Neuronal stem cell (in vitro differentiated cells): ENCODE measurements around the gene OR6N1.
A peak's percentile ranks its signal among the peaks of the same experiment; 100 is the strongest.

ENCODE experiments used
- DNase-seq: peaks from one replicate; pipeline ENCODE4 v3.0.0-alpha.2; 2013; ENCODE audit warnings: low spot score
- H2AFZ ChIP-seq: one replicate; pipeline ENCODE4 v1.6.1; 2013; ENCODE audit warnings: mild to moderate bottlenecking, low read length, inconsistent platforms
- H2AK5ac ChIP-seq: 2 replicates; pipeline ENCODE4 v1.6.1; 2013; ENCODE audit warnings: low read depth, mild to moderate bottlenecking, inconsistent platforms, low read length, moderate library complexity, mixed read lengths
- H2BK120ac ChIP-seq: 2 replicates; pipeline ENCODE4 v1.6.1; 2013; ENCODE audit warnings: low read depth, mild to moderate bottlenecking, inconsistent platforms, low read length, moderate library complexity, mixed read lengths
- H2BK12ac ChIP-seq: one replicate; pipeline ENCODE4 v1.6.1; 2013; ENCODE audit warnings: low read length, inconsistent platforms
- H2BK15ac ChIP-seq: 2 replicates; pipeline ENCODE4 v1.6.1; 2013; ENCODE audit warnings: mild to moderate bottlenecking, low read length, inconsistent platforms, mixed read lengths
- H2BK5ac ChIP-seq: one replicate; pipeline ENCODE4 v1.6.1; 2013; ENCODE audit warnings: inconsistent platforms, mild to moderate bottlenecking, low read length, moderate library complexity
- H3K14ac ChIP-seq: one replicate; pipeline ENCODE4 v1.6.1; 2013; ENCODE audit warnings: low read length, inconsistent platforms
- H3K18ac ChIP-seq: 2 replicates; pipeline ENCODE4 v1.6.1; 2013; ENCODE audit warnings: low read length, inconsistent platforms
- H3K23ac ChIP-seq: 2 replicates; pipeline ENCODE4 v1.6.1; 2013; ENCODE audit warnings: low read depth, mild to moderate bottlenecking, mixed read lengths, low read length, inconsistent platforms; ENCODE audit not compliant: poor library complexity
- H3K27ac ChIP-seq: replicated peaks from 3 replicates; pipeline ENCODE4 v1.5.1; 2013; ENCODE audit warnings: low read length, inconsistent platforms
- H3K27me3 ChIP-seq, 3 experiments: 2 replicates each; pipeline ENCODE4 v1.6.1; 2013; ENCODE audit warnings: low read length in 3 of 3, mild to moderate bottlenecking in 2 of 3, inconsistent platforms in 1 of 3, low read depth in 1 of 3, mixed read lengths in 1 of 3, moderate library complexity in 1 of 3; ENCODE audit not compliant: control insufficient read depth in 3 of 3, insufficient read depth in 3 of 3
- H3K36me3 ChIP-seq, 2 donors: replicated peaks in 1 of 2; 2 replicates each; pipeline ENCODE4 v1.6.1; 2013; ENCODE audit warnings: low read length in 2 of 2; ENCODE audit not compliant: control insufficient read depth in 2 of 2, insufficient read depth in 2 of 2
- H3K4ac ChIP-seq: 2 replicates; pipeline ENCODE4 v1.6.1; 2013; ENCODE audit warnings: inconsistent platforms, mild to moderate bottlenecking, low read length, moderate library complexity
- H3K4me1 ChIP-seq, 2 donors: 1 replicate in 1 of 2; 2 replicates in 1 of 2; pipeline ENCODE4 v1.6.1; 2013; ENCODE audit warnings: low read length in 2 of 2, low read depth in 1 of 2; ENCODE audit not compliant: control insufficient read depth in 2 of 2, insufficient read depth in 1 of 2
- H3K4me2 ChIP-seq: one replicate; pipeline ENCODE4 v1.6.1; 2013; ENCODE audit warnings: mild to moderate bottlenecking, low read length, inconsistent platforms; ENCODE audit not compliant: insufficient read depth, poor library complexity, severe bottlenecking
- H3K4me3 ChIP-seq, 2 donors: 2 replicates each; pipeline ENCODE4 v1.5.1; 2013; ENCODE audit warnings: low read length in 2 of 2, mild to moderate bottlenecking in 2 of 2, inconsistent platforms in 1 of 2, moderate library complexity in 1 of 2
- H3K79me1 ChIP-seq: one replicate; pipeline ENCODE4 v1.6.1; 2013; ENCODE audit warnings: low read depth, mild to moderate bottlenecking, inconsistent platforms, low read length, moderate library complexity
- H3K9ac ChIP-seq: one replicate; pipeline ENCODE4 v1.6.1; 2013; ENCODE audit warnings: mild to moderate bottlenecking, low read depth, low read length, inconsistent platforms; ENCODE audit not compliant: poor library complexity
- H3K9me3 ChIP-seq, 2 donors: replicated peaks in 1 of 2; 2 replicates each; pipeline versions ENCODE3 to v1.6.1; 2013; ENCODE audit warnings: low read length in 2 of 2, mild to moderate bottlenecking in 2 of 2, inconsistent platforms in 1 of 2, low read depth in 1 of 2, mixed read lengths in 1 of 2, moderate library complexity in 1 of 2; ENCODE audit not compliant: control insufficient read depth in 2 of 2, insufficient read depth in 1 of 2
- H4K8ac ChIP-seq: one replicate; pipeline ENCODE4 v1.6.1; 2013; ENCODE audit warnings: low read depth, mild to moderate bottlenecking, inconsistent platforms, low read length, moderate library complexity
- H4K91ac ChIP-seq: one replicate; pipeline ENCODE4 v1.6.1; 2013; ENCODE audit warnings: low read length, low read depth, mild to moderate bottlenecking, inconsistent platforms; ENCODE audit not compliant: poor library complexity
- WGBS, 2 donors: extraction: QIAGEN DNeasy Blood & Tissue Kit; methylation state at CpG; one replicate each; pipeline ENCODE4 v1.1.7; 2013; ENCODE audit warnings: missing lambda C conversion rate in 2 of 2, mixed read lengths in 1 of 2; ENCODE audit not compliant: insufficient read length in 2 of 2, insufficient replicate concordance in 1 of 2; ENCODE audit errors: extremely low coverage in 2 of 2; 5-methylcytosine and 5-hydroxymethylcytosine counted together

The OR6N1 gene

DNA sequence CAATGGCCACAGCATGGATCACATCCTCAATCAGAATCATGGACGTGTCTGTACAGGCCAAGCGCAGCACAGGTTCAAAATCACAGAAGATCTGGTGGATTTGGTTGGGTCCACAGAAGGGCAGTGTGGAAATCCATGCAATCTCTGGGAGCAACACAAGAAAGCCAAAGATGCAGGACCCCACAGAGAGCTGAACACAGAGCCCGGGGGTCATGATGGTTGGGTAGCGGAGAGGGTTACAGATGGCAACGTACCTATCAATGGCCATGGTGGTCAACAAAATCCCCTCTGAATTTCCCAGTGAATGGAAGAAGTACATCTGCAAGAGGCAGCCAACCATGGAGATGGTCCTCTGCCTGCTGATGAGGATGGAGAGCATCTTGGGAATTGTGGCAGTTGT lies 47.6 kb downstream of the OR6N1 start:
- Histone ChIP-seq H3K4me3 (no peak overlapping the region), H3K9me3 (no peaks in the 10 kb centered on the region), H2AFZ (no peak overlapping the region), H3K4me2 (no peak overlapping the region), H2BK5ac (no peak overlapping the region), H4K91ac (no peak overlapping the region), H2BK12ac (no peak overlapping the region), H2BK15ac (no peak overlapping the region), H3K23ac (no peak overlapping the region), H3K4ac (no peak overlapping the region), H3K36me3 (no peaks in the 10 kb centered on the region), H3K27me3 (no peaks in the 10 kb centered on the region), H3K27ac (no peak overlapping the region), H2BK120ac (no peak overlapping the region), H3K79me1 (no peaks in the 10 kb centered on the region), H3K4me1 (no peaks in the 10 kb centered on the region), H4K8ac (peak overlapping the region; percentile 45), H3K9ac (no peak overlapping the region), H2AK5ac (no peak overlapping the region), H3K14ac (no peak overlapping the region), H3K18ac (no peak overlapping the region)
- whole genome bisulfite sequencing, 2 donors: no CpG with 5 or more reads among the region's 5 CpGs
- no peak for DNase-seq

DNA sequence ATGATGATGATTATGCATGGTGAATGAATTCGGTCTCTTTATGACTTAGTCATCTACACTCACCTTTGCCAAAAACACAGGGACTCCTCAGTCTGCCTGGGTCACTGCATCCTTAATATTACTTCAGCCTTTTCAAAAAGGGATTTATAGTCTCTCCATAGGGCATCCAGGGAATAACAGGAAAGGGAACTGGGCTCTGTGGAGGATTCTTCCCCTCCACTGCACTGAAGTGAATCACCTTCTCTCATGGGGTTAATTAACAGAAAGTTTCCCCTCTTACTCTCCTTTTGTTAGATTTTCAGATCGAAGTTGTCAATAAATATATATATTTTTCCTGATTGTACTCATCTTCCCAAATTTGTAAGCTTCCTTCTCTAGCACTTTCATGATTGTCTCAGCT lies 51.4 kb downstream of the OR6N1 start, which contains the start of gene OR6K3:
OR6K3 (minus strand) TSS at position 101 of the 400 bp plus-strand sequence. CDS start 2,605 bp downstream, outside the sequence.
- Histone ChIP-seq H3K14ac (no peak within 1 kb of the TSS), H2BK120ac (no peak within 1 kb of the TSS), H3K23ac (no peak within 1 kb of the TSS), H3K27ac (no peak within 1 kb of the TSS), H3K4me3 (no peak within 1 kb of the TSS), H2AFZ (no peak within 1 kb of the TSS), H4K91ac (no peak within 1 kb of the TSS), H2BK12ac (no peak within 1 kb of the TSS), H3K4ac (no peak within 1 kb of the TSS), H3K9me3 (no peaks in the 10 kb centered on the region), H3K4me1 (no peaks in the 10 kb centered on the region), H3K27me3 (no peaks in the 10 kb centered on the region), H2BK15ac (no peak within 1 kb of the TSS), H3K4me2 (no peak within 1 kb of the TSS), H3K18ac (no peak within 1 kb of the TSS), H2AK5ac (no peak within 1 kb of the TSS), H4K8ac (no peak within 1 kb of the TSS), H3K79me1 (no peaks in the 10 kb centered on the region), H3K9ac (no peak within 1 kb of the TSS), H2BK5ac (no peak within 1 kb of the TSS), H3K36me3 (no peaks in the 10 kb centered on the region)
- no CpG with 5 or more reads among the region's 2 CpGs for WGBS, 2 donors
- DNase-seq: no peak

DNA sequence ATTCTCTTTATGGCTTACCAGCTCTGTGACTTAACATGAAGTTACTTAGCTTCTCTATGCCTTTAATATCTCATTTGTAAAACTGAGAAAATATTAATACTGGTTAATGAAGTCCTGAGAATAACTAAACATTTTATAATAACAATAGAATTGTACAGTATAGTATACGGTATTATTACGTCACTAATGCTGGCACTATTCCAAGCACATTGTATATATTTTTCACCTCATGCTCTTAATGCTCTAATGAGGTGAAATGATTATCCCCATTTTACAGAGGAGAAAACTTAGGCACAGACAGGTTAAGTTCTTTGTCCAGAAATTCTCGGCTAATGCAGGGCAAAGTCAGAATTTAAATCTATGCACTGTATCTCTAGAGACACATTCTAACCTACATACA lies 52.3 kb downstream of the OR6N1 start:
- no peaks in the 10 kb centered on the region for H3K27me3 ChIP-seq
- no peak overlapping the region for H2AFZ ChIP-seq
- H3K18ac ChIP-seq: no peak overlapping the region
- no peak overlapping the region for H2BK12ac ChIP-seq
- H3K9ac ChIP-seq: no peak overlapping the region
- no peak overlapping the region for H3K23ac ChIP-seq
- no peak overlapping the region for H3K4me3 ChIP-seq
- no peaks in the 10 kb centered on the region for H3K9me3 ChIP-seq
- H3K14ac ChIP-seq: no peak overlapping the region
- no peak overlapping the region for H2BK120ac ChIP-seq
- H3K4me2 ChIP-seq: no peak overlapping the region
- no peaks in the 10 kb centered on the region for H3K36me3 ChIP-seq
- H3K27ac ChIP-seq: no peak overlapping the region
- no peak overlapping the region for H3K4ac ChIP-seq
- DNase-seq: no peak
- WGBS, 2 donors: no CpG with 5 or more reads among the region's 3 CpGs
- no peaks in the 10 kb centered on the region for H3K79me1 ChIP-seq
- no peak overlapping the region for H4K8ac ChIP-seq
- no peak overlapping the region for H2AK5ac ChIP-seq
- H4K91ac ChIP-seq: no peak overlapping the region
- H2BK5ac ChIP-seq: no peak overlapping the region
- H3K4me1 ChIP-seq: no peaks in the 10 kb centered on the region
- no peak overlapping the region for H2BK15ac ChIP-seq

DNA sequence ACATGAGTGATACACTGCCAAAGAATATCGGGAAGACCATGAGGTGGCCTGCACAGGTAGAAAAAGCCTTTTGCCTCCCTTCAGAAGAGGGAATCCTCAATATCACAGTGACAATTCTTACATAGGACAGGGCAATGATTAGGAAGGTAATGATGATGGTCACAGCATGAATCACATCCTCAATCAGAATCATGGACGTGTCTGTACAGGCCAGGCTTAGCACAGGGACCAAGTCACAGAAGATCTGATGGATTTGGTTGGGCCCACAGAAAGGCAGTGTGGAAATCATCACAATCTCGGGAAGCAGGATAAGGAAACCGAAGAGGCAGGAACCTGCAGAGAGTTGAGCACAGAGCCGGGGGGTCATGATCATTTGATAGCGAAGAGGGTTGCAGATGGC lies 54.7 kb downstream of the OR6N1 start:
- no peak overlapping the region for H3K4me3 ChIP-seq
- no peak overlapping the region for H3K23ac ChIP-seq
- H4K8ac ChIP-seq: no peak overlapping the region
- H3K18ac ChIP-seq: no peak overlapping the region
- no peak overlapping the region for H2BK12ac ChIP-seq
- no peak for DNase-seq
- H2AFZ ChIP-seq: no peak overlapping the region
- H3K4me1 ChIP-seq: no peaks in the 10 kb centered on the region
- no peak overlapping the region for H3K14ac ChIP-seq
- no CpG with 5 or more reads among the region's 6 CpGs for WGBS, 2 donors
- no peaks in the 10 kb centered on the region for H3K27me3 ChIP-seq
- no peaks in the 10 kb centered on the region for H3K36me3 ChIP-seq
- no peak overlapping the region for H3K4me2 ChIP-seq
- H3K27ac ChIP-seq: no peak overlapping the region
- no peaks in the 10 kb centered on the region for H3K9me3 ChIP-seq
- no peaks in the 10 kb centered on the region for H3K79me1 ChIP-seq
- no peak overlapping the region for H2BK15ac ChIP-seq
- H3K4ac ChIP-seq: no peak overlapping the region
- no peak overlapping the region for H3K9ac ChIP-seq
- no peak overlapping the region for H2AK5ac ChIP-seq
- no peak overlapping the region for H4K91ac ChIP-seq
- H2BK120ac ChIP-seq: no peak overlapping the region
- no peak overlapping the region for H2BK5ac ChIP-seq
